SH-SY5Y (cell line): ENCODE measurements around the gene KLF11.

Experiments
- GATA2 ChIP-seq: IDR thresholded peaks from 2 replicates; pipeline ENCODE4 v1.6.1; 2011; ENCODE audit warnings: mild to moderate bottlenecking, low read depth, low read length
- GATA3 ChIP-seq: IDR thresholded peaks from 2 replicates; pipeline ENCODE4 v1.6.1; 2011; ENCODE audit warnings: low read depth, mild to moderate bottlenecking, low read length, moderate library complexity

The KLF11 gene

GRCh38 chr2:10043256-10043905 lies at the start of gene KLF11:
Gene KLF11, plus strand, starts transcription at chr2:10043550. Its CDS starts 167 bp downstream, at chr2:10043717.
- TF ChIP-seq GATA2 = no peak
- TF ChIP-seq GATA3 = no peak

GRCh38 chr2:9994462-9994861 lies 48.9 kb upstream of the KLF11 start:
- no peak for TF ChIP-seq GATA3
- TF ChIP-seq GATA2 = no peak

- TF ChIP-seq GATA3 (no peak), GATA2 (no peak)
Observed at GRCh38 chr2:9995059-9995458, 48.3 kb upstream of the KLF11 start.

GRCh38 chr2:9996321-9996720 lies 47.0 kb upstream of the KLF11 start:
- TF ChIP-seq GATA3 = no peak
- no peak for TF ChIP-seq GATA2

GRCh38 chr2:9997936-9998335 lies 45.4 kb upstream of the KLF11 start:
- no peak for TF ChIP-seq GATA2
- TF ChIP-seq GATA3 = no peak

GRCh38 chr2:9998916-9999654 lies 44.3 kb upstream of the KLF11 start:
- TF ChIP-seq GATA3 (no peak), GATA2 (no peak)

GRCh38 chr2:9999693-10000092 lies 43.7 kb upstream of the KLF11 start:
- TF ChIP-seq GATA3 (no peak), GATA2 (no peak)

GRCh38 chr2:10000541-10000940 lies 42.8 kb upstream of the KLF11 start:
- TF ChIP-seq GATA2 (no peak), GATA3 (no peak)

- TF ChIP-seq GATA2 = no peak
- TF ChIP-seq GATA3 = no peak
Observed at GRCh38 chr2:10001586-10001985, 41.8 kb upstream of the KLF11 start.

- no peak for TF ChIP-seq GATA2
- no peak for TF ChIP-seq GATA3
Observed at GRCh38 chr2:10002109-10002508, 41.2 kb upstream of the KLF11 start.

GRCh38 chr2:10002681-10003080 lies 40.7 kb upstream of the KLF11 start:
- 0 out of 2 replicates have a peak, but pooled peaks have one; percentile 10 for TF ChIP-seq GATA2
- no peak for TF ChIP-seq GATA3

GRCh38 chr2:10003206-10004125 lies 39.9 kb upstream of the KLF11 start:
- TF ChIP-seq GATA3 = no peak
- no peak for TF ChIP-seq GATA2

- no peak for TF ChIP-seq GATA3
- TF ChIP-seq GATA2 = no peak
Observed at GRCh38 chr2:10004401-10004800, 38.9 kb upstream of the KLF11 start.

GRCh38 chr2:10004836-10005235 lies 38.5 kb upstream of the KLF11 start:
- TF ChIP-seq GATA3 (no peak), GATA2 (no peak)
